Endothelial cell of umbilical vein (primary cell): ENCODE results near the gene ALLC. TPM values are rescaled to one million over a fixed set of nuclear protein-coding genes. Genes with fewer than 3 reads are reported as not detected.

Experiments used
- BruUV-seq: library from RNA; stranded (reverse); fragments of 400-500 nt; replicated peaks from 2 replicates; lab custom pipeline; 2021; lab: Mats Ljungman, UMichigan
- CTCF ChIA-PET: fragments of 300-600, 350-600 bp; sonication (Branson Sonifier 250); formaldehyde crosslinking; loops from one replicate; lab custom pipeline; 2021; ENCODE audit warnings: antibody characterized with exemption, inconsistent platforms; lab: Charles Lee
- POLR2A ChIA-PET: fragments of 300-600, 350-600 bp; sonication (Branson Sonifier 250); formaldehyde crosslinking; loops from one replicate; lab custom pipeline; 2021; ENCODE audit warnings: antibody characterized with exemption, inconsistent platforms; lab: Charles Lee
- DNase-seq: peaks from one replicate; pipeline ENCODE4 v3.0.0-alpha.2; 2011; ENCODE audit warnings: low read depth, low spot score
- FAIRE-seq: peaks from 2 replicates; lab custom pipeline; 2011; peaks lifted over from hg19 to GRCh38; lab: Jason Lieb, UNC
- H2AFZ ChIP-seq: 2 replicates; pipeline ENCODE4 v1.6.0; 2012; ENCODE audit warnings: low read depth, low read length, control low read depth, inconsistent platforms
- H3K27ac ChIP-seq: 2 replicates; pipeline ENCODE4 v1.5.1; 2011; ENCODE audit warnings: low read depth, mild to moderate bottlenecking, control low read depth, low read length, moderate library complexity; ENCODE audit not compliant: insufficient read depth
- H3K27me3 ChIP-seq, 2 experiments: 2 replicates each; pipeline versions ENCODE4 v1.6.0 to v1.6.1; 2011; ENCODE audit warnings: low read length in 2 of 2, mixed read lengths in 1 of 2; ENCODE audit not compliant: control insufficient read depth in 2 of 2, insufficient read depth in 2 of 2
- H3K36me3 ChIP-seq, 2 experiments: 2 replicates in 1 of 2; 3 replicates in 1 of 2; pipeline ENCODE4 v1.5.1; 2011; ENCODE audit warnings: low read length in 2 of 2, mild to moderate bottlenecking in 1 of 2, moderate library complexity in 1 of 2; ENCODE audit not compliant: control insufficient read depth in 2 of 2, insufficient read depth in 2 of 2; ENCODE audit errors: extremely low read depth in 1 of 2
- H3K4me1 ChIP-seq: 3 replicates; pipeline ENCODE4 v1.5.1; 2011; ENCODE audit warnings: mild to moderate bottlenecking, low read length; ENCODE audit not compliant: control insufficient read depth, insufficient read depth; ENCODE audit errors: extremely low read depth
- H3K4me2 ChIP-seq: 2 replicates; pipeline ENCODE4 v1.6.1; 2011; ENCODE audit warnings: low read length, control low read depth, mixed read lengths; ENCODE audit not compliant: insufficient read depth
- H3K4me3 ChIP-seq, 3 experiments: fragments of 200-600 bp in 1 of 3; sonication (generic), shearing (Covaris generic) in 1 of 3; replicated peaks in 1 of 3; 2 replicates each; pipeline ENCODE4 v1.5.1; 2011 to 2016; ENCODE audit warnings: control low read depth in 3 of 3, low read length in 3 of 3, mild to moderate bottlenecking in 2 of 3, inconsistent platforms in 1 of 3, low read depth in 1 of 3, moderate library complexity in 1 of 3; ENCODE audit not compliant: insufficient read depth in 1 of 3
- H3K79me2 ChIP-seq: 2 replicates; pipeline ENCODE4 v1.6.0; 2012; ENCODE audit warnings: low read length, inconsistent platforms; ENCODE audit not compliant: control insufficient read depth, insufficient read depth
- H3K9ac ChIP-seq: replicated peaks from 2 replicates; pipeline ENCODE3; 2011; ENCODE audit warnings: low read length, control low read depth; ENCODE audit not compliant: insufficient read depth; ENCODE audit errors: extremely low read depth
- H3K9me1 ChIP-seq: replicated peaks from 3 replicates; pipeline ENCODE4 v1.6.0; 2011; ENCODE audit warnings: mild to moderate bottlenecking, low read length; ENCODE audit not compliant: control insufficient read depth, insufficient read depth; ENCODE audit errors: extremely low read depth
- H3K9me3 ChIP-seq: replicated peaks from 2 replicates; pipeline ENCODE4 v1.5.1; 2012; ENCODE audit warnings: low read length, inconsistent platforms; ENCODE audit not compliant: control insufficient read depth, insufficient read depth
- H4K20me1 ChIP-seq: replicated peaks from 2 replicates; pipeline ENCODE3; 2011; ENCODE audit warnings: mild to moderate bottlenecking, low read length; ENCODE audit not compliant: control insufficient read depth, insufficient read depth; ENCODE audit errors: extremely low read depth
- CTCF ChIP-seq, 2 donors: IDR thresholded peaks; 1 replicate in 1 of 2; 2 replicates in 1 of 2; pipeline ENCODE4 v1.5.1; 2011; ENCODE audit warnings: low read length in 2 of 2, mild to moderate bottlenecking in 2 of 2, moderate library complexity in 2 of 2, control low read depth in 1 of 2, inconsistent platforms in 1 of 2, low read depth in 1 of 2; ENCODE audit not compliant: insufficient read depth in 1 of 2; ENCODE audit errors: extremely low read depth in 1 of 2
- EZH2 ChIP-seq: IDR thresholded peaks from 2 replicates; pipeline ENCODE4 v1.6.1; 2012; ENCODE audit warnings: borderline replicate concordance, low read depth, mild to moderate bottlenecking, moderate library complexity, low read length, inconsistent platforms; ENCODE audit not compliant: severe bottlenecking
- FOS ChIP-seq: IDR thresholded peaks from 2 replicates; pipeline ENCODE4 v1.6.1; 2011; ENCODE audit warnings: mild to moderate bottlenecking, low read length, moderate library complexity, borderline replicate concordance; ENCODE audit not compliant: insufficient read depth
- GATA2 ChIP-seq: IDR thresholded peaks from 2 replicates; pipeline ENCODE4 v1.7.0; 2011; ENCODE audit warnings: low read depth, mild to moderate bottlenecking, moderate library complexity, mixed read lengths, low read length; ENCODE audit not compliant: insufficient read length, insufficient read depth
- MAX ChIP-seq: IDR thresholded peaks from 2 replicates; pipeline ENCODE4 v1.6.1; 2011; ENCODE audit not compliant: insufficient read depth, insufficient read length
- MYC ChIP-seq: IDR thresholded peaks from one replicate; pipeline ENCODE4 v1.6.1; 2011; ENCODE audit warnings: mild to moderate bottlenecking, low read depth, low read length
- POLR2A ChIP-seq: IDR thresholded peaks from 2 replicates; pipeline ENCODE4 v1.6.1; 2012; ENCODE audit warnings: low read depth, mild to moderate bottlenecking, control low read depth, low read length
- POLR2AphosphoS5 ChIP-seq: IDR thresholded peaks from 2 replicates; pipeline ENCODE4 v1.6.1; 2012; ENCODE audit warnings: low read depth, mild to moderate bottlenecking, control low read depth, low read length, moderate library complexity; ENCODE audit not compliant: insufficient read depth
- dilution Hi-C: fragments of 300-500 bp; cut with MboI; formaldehyde crosslinking; loops from one replicate; pipeline ENCODE4 v1.15.0; 2019; ENCODE audit warnings: low sequenced_read_pairs; ENCODE audit not compliant: extremely low pct_ligation_motif_present
- intact Hi-C: fragments of 100-400 bp; cut with micrococcal nuclease; formaldehyde crosslinking; loops from one replicate; pipeline ENCODE4 v1.10.0; 2022
- polyA plus RNA-seq, 4 experiments: library from polyadenylated mRNA; depleted of rRNA in 3 of 4; stranded (reverse) in 3 of 4; unstranded in 1 of 4; fragments of >200 nt; gene quantifications; 2 replicates each; pipeline versions ENCODE4 v1.2.1 to v1.2.3, GENCODE V29; 2011 to 2012; ENCODE audit warnings: missing spikeins in 1 of 4
- total RNA-seq: library from RNA; stranded (reverse); gene quantifications from 2 replicates; pipeline ENCODE4 v1.2.3, GENCODE V29; 2021

The ALLC gene
- total and polyA plus RNA-seq, 2 donors (not counting 3 experiments of a cell fraction or from before 2014, with no cell fraction given), result not detected

- FAIRE-seq, result no peak
- no peak overlapping the region for H3K4me3 ChIP-seq
- TF ChIP-seq MAX, result no peak
- TF ChIP-seq FOS, result no peak
- no peak for TF ChIP-seq EZH2
- TF ChIP-seq MYC, result no peak
- no peak for TF ChIP-seq POLR2A
- TF ChIP-seq CTCF (IDR thresholded peaks at IDR 0.05; ENCODE audit: extremely low read depth in 1 of 2, insufficient read depth in 1 of 2, low read depth in 1 of 2, low read length in 2 of 2), result no peak
- no peak for TF ChIP-seq POLR2AphosphoS5
- no peak for TF ChIP-seq GATA2
Measured at GRCh38 chr2:3712831-3713503, 55.0 kb downstream of the ALLC start.

More at GRCh38 chr2:3712831-3713503, 55.0 kb downstream of the ALLC start:
- H3K9me3 ChIP-seq, result no peaks in the 10 kb centered on the region
- no peaks in the 10 kb centered on the region for H3K36me3 ChIP-seq
- no peaks in the 10 kb centered on the region for H4K20me1 ChIP-seq
- no peak overlapping the region for H3K4me2 ChIP-seq
- H3K79me2 ChIP-seq, result no peaks in the 10 kb centered on the region
- no peaks in the 10 kb centered on the region for H3K27me3 ChIP-seq
- no peak overlapping the region for H2AFZ ChIP-seq
- BruUV-seq, result no TSS peak
- no peak overlapping the region for H3K9ac ChIP-seq
- no peak for DNase-seq
- no peak overlapping the region for H3K27ac ChIP-seq
- H3K4me1 ChIP-seq, result no peaks in the 10 kb centered on the region
- intact Hi-C loops (no loop called here), dilution Hi-C loops (no loop called here)
- CTCF ChIA-PET, result interaction anchor here (1.0 kb wide), 1 partner anchor 10 kb away, joined by 3 read pairs; no protein-coding TSS in a partner anchor
- POLR2A ChIA-PET, result no interaction called here
- H3K9me1 ChIP-seq, result no peaks in the 10 kb centered on the region
